ENCODE results near the gene BMERB1.
"Not testable (repeated sequence)": the region's sequence is repeated elsewhere in the genome, so short reads cannot be mapped to it uniquely, and the experiment has no call there.

BMERB1 gene

GRCh38 chr16:15444264-15444663, 9.9 kb downstream of the BMERB1 start:
- H3K4me3 ChIP-seq (ENCODE audit: low read depth, low read length): no peak overlapping the region
- in situ Hi-C loops (cut with HindIII; ENCODE audit: low sequenced_read_pairs): no loop called here
- no peak for DNase-seq (ENCODE audit: low read depth)
- TF ChIP-seq CTCF (IDR thresholded peaks at IDR 0.05; ENCODE audit: low read depth, low read length, missing control alignments): no peak

GRCh38 chr16:15445450-15445849, 11.1 kb downstream of the BMERB1 start:
- no peak overlapping the region for H3K4me3 ChIP-seq (ENCODE audit: low read depth, low read length)
- no peak for DNase-seq (ENCODE audit: low read depth)
- no peak for TF ChIP-seq CTCF (IDR thresholded peaks at IDR 0.05; ENCODE audit: low read depth, low read length, missing control alignments)
- in situ Hi-C loops (cut with HindIII; ENCODE audit: low sequenced_read_pairs): loop anchor here (5.0 kb wide), 1 partner anchor 42 kb away; no protein-coding TSS in a partner anchor

- in situ Hi-C loops (cut with HindIII; ENCODE audit: low sequenced_read_pairs): loop anchor here (5.0 kb wide), 1 partner anchor 40 kb away; no protein-coding TSS in a partner anchor
- TF ChIP-seq CTCF (IDR thresholded peaks at IDR 0.05; ENCODE audit: low read depth, low read length, missing control alignments): no peak
- no peak overlapping the region for H3K4me3 ChIP-seq (ENCODE audit: low read depth, low read length)
- DNase-seq (ENCODE audit: low read depth): no peak
These were observed 12.5 kb downstream of the BMERB1 start for GRCh38 chr16:15446901-15447300.

GRCh38 chr16:15450624-15451023, 16.2 kb downstream of the BMERB1 start:
- H3K4me3 ChIP-seq (ENCODE audit: low read depth, low read length): no peak overlapping the region
- no peak for TF ChIP-seq CTCF (IDR thresholded peaks at IDR 0.05; ENCODE audit: low read depth, low read length, missing control alignments)
- DNase-seq (ENCODE audit: low read depth): no peak
- in situ Hi-C loops (cut with HindIII; ENCODE audit: low sequenced_read_pairs): no loop called here

- H3K4me3 ChIP-seq (ENCODE audit: low read depth, low read length): no peak overlapping the region
- no peak for TF ChIP-seq CTCF (IDR thresholded peaks at IDR 0.05; ENCODE audit: low read depth, low read length, missing control alignments)
- no peak for DNase-seq (ENCODE audit: low read depth)
- in situ Hi-C loops (cut with HindIII; ENCODE audit: low sequenced_read_pairs): no loop called here
These were observed 16.8 kb downstream of the BMERB1 start for GRCh38 chr16:15451098-15451731.

GRCh38 chr16:15452246-15452855, 18.0 kb downstream of the BMERB1 start:
- in situ Hi-C loops (cut with HindIII; ENCODE audit: low sequenced_read_pairs): no loop called here
- no peak for DNase-seq (ENCODE audit: low read depth)
- TF ChIP-seq CTCF (IDR thresholded peaks at IDR 0.05; ENCODE audit: low read depth, low read length, missing control alignments): no peak
- no peak overlapping the region for H3K4me3 ChIP-seq (ENCODE audit: low read depth, low read length)

GRCh38 chr16:15453296-15453695, 18.9 kb downstream of the BMERB1 start:
- in situ Hi-C loops (cut with HindIII; ENCODE audit: low sequenced_read_pairs); DNase-seq (ENCODE audit: low read depth); H3K4me3 ChIP-seq (ENCODE audit: low read depth, low read length): not testable (repeated sequence)

- DNase-seq (ENCODE audit: low read depth); in situ Hi-C loops (cut with HindIII; ENCODE audit: low sequenced_read_pairs); H3K4me3 ChIP-seq (ENCODE audit: low read depth, low read length): not testable (repeated sequence)
These were observed 20.5 kb downstream of the BMERB1 start for GRCh38 chr16:15454933-15455332.
